H9 (cell line): ENCODE measurements around the gene RSBN1L. TPM values are rescaled to one million over a fixed set of nuclear protein-coding genes. Genes with fewer than 3 reads are reported as not detected.

ENCODE experiments used
- DNase-seq: peaks from one replicate; pipeline ENCODE4 v3.0.0-alpha.2; 2017
- H2AFZ ChIP-seq: one replicate; pipeline ENCODE4 v1.6.1; 2013; ENCODE audit warnings: mild to moderate bottlenecking, low read length, control low read depth, moderate library complexity
- H2AK5ac ChIP-seq: 2 replicates; pipeline ENCODE4 v1.6.1; 2013; ENCODE audit warnings: low read length, control low read depth, mixed read lengths; ENCODE audit not compliant: insufficient read length
- H2BK120ac ChIP-seq: one replicate; pipeline ENCODE4 v1.6.1; 2013; ENCODE audit warnings: low read depth, mild to moderate bottlenecking, low read length, control low read depth, inconsistent platforms; ENCODE audit not compliant: poor library complexity, severe bottlenecking
- H2BK12ac ChIP-seq: 2 replicates; pipeline ENCODE4 v1.6.1; 2013; ENCODE audit warnings: low read length, control low read depth, mixed read lengths, low read depth; ENCODE audit not compliant: insufficient read length
- H2BK15ac ChIP-seq: 2 replicates; pipeline ENCODE4 v1.6.1; 2013; ENCODE audit warnings: low read depth, low read length, control low read depth
- H2BK20ac ChIP-seq: one replicate; pipeline ENCODE4 v1.6.1; 2013; ENCODE audit warnings: low read depth, mild to moderate bottlenecking, low read length, control low read depth, inconsistent platforms; ENCODE audit not compliant: poor library complexity, severe bottlenecking
- H2BK5ac ChIP-seq: 2 replicates; pipeline ENCODE4 v1.6.1; 2013; ENCODE audit warnings: low read length, control low read depth, mixed read lengths; ENCODE audit not compliant: insufficient read length
- H3K14ac ChIP-seq: 2 replicates; pipeline ENCODE4 v1.6.1; 2013; ENCODE audit warnings: low read length, control low read depth; ENCODE audit not compliant: insufficient read depth
- H3K18ac ChIP-seq: 2 replicates; pipeline ENCODE4 v1.6.1; 2013; ENCODE audit warnings: low read depth, mild to moderate bottlenecking, mixed read lengths, low read length, control low read depth; ENCODE audit not compliant: insufficient read length
- H3K23ac ChIP-seq: 2 replicates; pipeline ENCODE4 v1.6.1; 2013; ENCODE audit warnings: low read length, control low read depth, mixed read lengths, low read depth; ENCODE audit not compliant: insufficient read length
- H3K23me2 ChIP-seq: 2 replicates; pipeline ENCODE4 v1.6.1; 2013; ENCODE audit warnings: low read depth, mild to moderate bottlenecking, mixed read lengths, low read length, control low read depth; ENCODE audit not compliant: insufficient read length, poor library complexity, severe bottlenecking
- H3K27ac ChIP-seq: 2 replicates; pipeline ENCODE4 v1.5.1; 2013; ENCODE audit warnings: low read length, control low read depth, mixed read lengths, low read depth; ENCODE audit not compliant: insufficient read length
- H3K27me3 ChIP-seq: 2 replicates; pipeline ENCODE4 v1.6.1; 2013; ENCODE audit warnings: low read length, control low read depth, inconsistent platforms; ENCODE audit not compliant: insufficient read depth
- H3K4ac ChIP-seq: 2 replicates; pipeline ENCODE4 v1.6.1; 2013; ENCODE audit warnings: low read depth, mild to moderate bottlenecking, control low read depth, inconsistent platforms, low read length, moderate library complexity
- H3K4me1 ChIP-seq: 2 replicates; pipeline ENCODE4 v1.6.1; 2013; ENCODE audit warnings: low read length, control low read depth, inconsistent platforms; ENCODE audit not compliant: insufficient read depth
- H3K4me2 ChIP-seq: 2 replicates; pipeline ENCODE4 v1.6.1; 2013; ENCODE audit warnings: low read length, control low read depth, mixed read lengths; ENCODE audit not compliant: insufficient read length, insufficient read depth
- H3K56ac ChIP-seq: 2 replicates; pipeline ENCODE4 v1.6.1; 2013; ENCODE audit warnings: low read depth, mild to moderate bottlenecking, mixed read lengths, low read length, control low read depth; ENCODE audit not compliant: insufficient read length
- H3K79me1 ChIP-seq: 2 replicates; pipeline ENCODE4 v1.6.1; 2013; ENCODE audit warnings: low read depth, mild to moderate bottlenecking, moderate library complexity, low read length, control low read depth, inconsistent platforms; ENCODE audit not compliant: insufficient read depth, poor library complexity, severe bottlenecking
- H3K79me2 ChIP-seq: 2 replicates; pipeline ENCODE4 v1.6.1; 2013; ENCODE audit warnings: low read length, control low read depth, inconsistent platforms; ENCODE audit not compliant: insufficient read depth
- H3K9ac ChIP-seq: 2 replicates; pipeline ENCODE4 v1.6.1; 2013; ENCODE audit warnings: low read length, control low read depth, mixed read lengths; ENCODE audit not compliant: insufficient read length; ENCODE audit errors: extremely low read depth
- H3K9me3 ChIP-seq: one replicate; pipeline ENCODE4 v1.6.1; 2013; ENCODE audit warnings: low read depth, low read length, inconsistent platforms; ENCODE audit not compliant: control insufficient read depth
- H3T11ph ChIP-seq: one replicate; pipeline ENCODE4 v1.6.1; 2013; ENCODE audit warnings: mild to moderate bottlenecking, low read length, control low read depth, inconsistent platforms
- H4K20me1 ChIP-seq: one replicate; pipeline ENCODE4 v1.6.1; 2013; ENCODE audit not compliant: control insufficient read depth, insufficient read length, insufficient read depth
- H4K5ac ChIP-seq: 2 replicates; pipeline ENCODE4 v1.6.1; 2013; ENCODE audit warnings: low read depth, mild to moderate bottlenecking, mixed read lengths, low read length, control low read depth; ENCODE audit not compliant: insufficient read length
- H4K8ac ChIP-seq: replicated peaks from 2 replicates; pipeline ENCODE4 v1.6.1; 2013; ENCODE audit warnings: low read length, control low read depth, mixed read lengths, low read depth; ENCODE audit not compliant: insufficient read length
- H4K91ac ChIP-seq: 2 replicates; pipeline ENCODE4 v1.6.1; 2013; ENCODE audit warnings: low read depth, mild to moderate bottlenecking, moderate library complexity, mixed read lengths, low read length, control low read depth; ENCODE audit not compliant: insufficient read length
- H3K27ac Mint-ChIP-seq, 3 experiments: 2 replicates in 2 of 3; 3 replicates in 1 of 3; pipeline ENCODE4 v1.8.0; 2020 to 2021; ENCODE audit warnings: mixed read lengths in 3 of 3, mild to moderate bottlenecking in 1 of 3, moderate library complexity in 1 of 3
- H3K27me3 Mint-ChIP-seq: 2 replicates; pipeline ENCODE4 v1.8.0; 2021; ENCODE audit warnings: low read depth, mild to moderate bottlenecking, moderate library complexity, mixed read lengths
- H3K36me3 Mint-ChIP-seq, 3 experiments: 2 replicates in 2 of 3; 3 replicates in 1 of 3; pipeline ENCODE4 v1.8.0; 2020 to 2021; ENCODE audit warnings: low read depth in 3 of 3, mixed read lengths in 3 of 3; ENCODE audit not compliant: insufficient read depth in 1 of 3
- H3K4me1 Mint-ChIP-seq, 2 experiments: 2 replicates each; pipeline ENCODE4 v1.8.0; 2020; ENCODE audit warnings: mixed read lengths in 2 of 2
- H3K4me3 Mint-ChIP-seq, 2 experiments: 2 replicates in 1 of 2; 3 replicates in 1 of 2; pipeline ENCODE4 v1.8.0; 2020 to 2021; ENCODE audit warnings: mild to moderate bottlenecking in 2 of 2, mixed read lengths in 2 of 2, moderate library complexity in 1 of 2
- H3K9me3 Mint-ChIP-seq, 2 experiments: 2 replicates in 1 of 2; 3 replicates in 1 of 2; pipeline ENCODE4 v1.8.0; 2020; ENCODE audit warnings: mild to moderate bottlenecking in 2 of 2, mixed read lengths in 2 of 2, moderate library complexity in 1 of 2
- CTCF ChIP-seq: fragments of 200-600 bp; sonication (generic); conservative IDR thresholded peaks from 3 replicates; pipeline ENCODE4 v1.8.0; 2021; ENCODE audit warnings: antibody characterized with exemption, mild to moderate bottlenecking
- WGBS: extraction: QIAGEN DNeasy Blood & Tissue Kit; methylation state at CpG from one replicate; pipeline ENCODE4 v1.1.7; 2013; ENCODE audit warnings: missing lambda C conversion rate, low lambda C conversion rate, mixed read lengths; ENCODE audit not compliant: insufficient read length; ENCODE audit errors: extremely low coverage; 5-methylcytosine and 5-hydroxymethylcytosine counted together
- total RNA-seq: library from RNA; stranded (reverse); gene quantifications from 2 replicates; pipeline ENCODE4 v1.2.1, GENCODE V29; 2021

RSBN1L gene
- total RNA-seq, 1 experiment from 2014 or later, result 20.6 TPM

- no peak for DNase-seq
- no peak overlapping the region for H3K23ac ChIP-seq
- no peak overlapping the region for H3K4ac ChIP-seq
- no peak overlapping the region for H3T11ph ChIP-seq
- H4K5ac ChIP-seq, result no peak overlapping the region
- H3K23me2 ChIP-seq, result no peaks in the 10 kb centered on the region
- peaks cover 2% of the 10 kb centered on the region; the same call in 1 of the 2 replicates for H3K79me2 ChIP-seq
- H3K4me3 Mint-ChIP-seq, result no peak overlapping the region
- peaks cover 2 to 4% of the 10 kb centered on the region in 2 experiments; a peak in 3 of 4 replicates for H3K4me1 Mint-ChIP-seq
- no peak overlapping the region for H2AFZ ChIP-seq
- no peak overlapping the region for H2BK120ac ChIP-seq
- H3K36me3 Mint-ChIP-seq, result peaks cover 0 to 4% (median 0%) of the 10 kb centered on the region in 3 experiments; a peak in 4 of 7 replicates
- H2AK5ac ChIP-seq, result no peak overlapping the region
- H3K27me3 Mint-ChIP-seq, result no peaks in the 10 kb centered on the region
- no peak overlapping the region for H3K14ac ChIP-seq
- H3K9me3 Mint-ChIP-seq, result no peaks in the 10 kb centered on the region
- H3K27ac Mint-ChIP-seq, result no peak overlapping the region; a peak in 1 of 7 replicates
- H3K56ac ChIP-seq, result no peak overlapping the region
- no peak for TF ChIP-seq CTCF
- H4K20me1 ChIP-seq, result no peaks in the 10 kb centered on the region
- no peak overlapping the region for H2BK20ac ChIP-seq
- H3K4me1 ChIP-seq, result no peaks in the 10 kb centered on the region; the same call in 1 of the 2 replicates
- H2BK15ac ChIP-seq, result no peak overlapping the region
- no peak overlapping the region for H2BK5ac ChIP-seq
- H3K79me1 ChIP-seq, result peaks cover 2% of the 10 kb centered on the region
- H3K9ac ChIP-seq, result no peak overlapping the region
- WGBS, result no CpG with 5 or more reads among the region's 10 CpGs
- no peak overlapping the region for H2BK12ac ChIP-seq
- no peak overlapping the region for H4K91ac ChIP-seq
- no peak overlapping the region for H3K4me2 ChIP-seq
- H3K27me3 ChIP-seq, result no peaks in the 10 kb centered on the region
- H3K9me3 ChIP-seq, result no peaks in the 10 kb centered on the region
- H4K8ac ChIP-seq, result no peak overlapping the region
- no peak overlapping the region for H3K18ac ChIP-seq
- no peak overlapping the region for H3K27ac ChIP-seq
Observed at GRCh38 chr7:77760809-77761453, 64.7 kb downstream of the RSBN1L start.
